ENCODE data around the gene PODXL2. TPM values are rescaled to one million over a fixed set of nuclear protein-coding genes. Genes with fewer than 3 reads are reported as not detected.

Gene PODXL2
- total and polyA plus RNA-seq, 2 experiments from 2014 or later, result 18.4 to 57.6 TPM

DNA sequence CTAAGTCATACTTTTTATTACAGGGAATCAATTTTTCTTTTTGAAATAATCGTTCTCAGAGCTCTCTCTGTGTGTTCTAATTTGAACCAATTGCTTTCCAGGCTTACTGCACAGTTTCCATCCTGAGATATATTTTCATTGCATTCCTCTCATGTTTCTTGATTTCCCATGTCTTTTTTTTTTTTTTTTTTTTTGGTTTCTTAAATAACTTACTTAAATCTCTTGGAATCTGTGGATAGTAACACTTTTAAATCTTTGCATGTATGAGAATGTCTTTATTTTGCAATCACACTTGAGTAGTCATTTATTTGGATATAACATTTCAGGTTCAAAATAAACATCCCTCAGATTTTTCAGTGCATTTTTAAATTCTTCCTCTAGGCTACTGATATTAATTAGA is 29.2 kb downstream of the PODXL2 start (continued):
- TF ChIP-seq, protein P1, sequence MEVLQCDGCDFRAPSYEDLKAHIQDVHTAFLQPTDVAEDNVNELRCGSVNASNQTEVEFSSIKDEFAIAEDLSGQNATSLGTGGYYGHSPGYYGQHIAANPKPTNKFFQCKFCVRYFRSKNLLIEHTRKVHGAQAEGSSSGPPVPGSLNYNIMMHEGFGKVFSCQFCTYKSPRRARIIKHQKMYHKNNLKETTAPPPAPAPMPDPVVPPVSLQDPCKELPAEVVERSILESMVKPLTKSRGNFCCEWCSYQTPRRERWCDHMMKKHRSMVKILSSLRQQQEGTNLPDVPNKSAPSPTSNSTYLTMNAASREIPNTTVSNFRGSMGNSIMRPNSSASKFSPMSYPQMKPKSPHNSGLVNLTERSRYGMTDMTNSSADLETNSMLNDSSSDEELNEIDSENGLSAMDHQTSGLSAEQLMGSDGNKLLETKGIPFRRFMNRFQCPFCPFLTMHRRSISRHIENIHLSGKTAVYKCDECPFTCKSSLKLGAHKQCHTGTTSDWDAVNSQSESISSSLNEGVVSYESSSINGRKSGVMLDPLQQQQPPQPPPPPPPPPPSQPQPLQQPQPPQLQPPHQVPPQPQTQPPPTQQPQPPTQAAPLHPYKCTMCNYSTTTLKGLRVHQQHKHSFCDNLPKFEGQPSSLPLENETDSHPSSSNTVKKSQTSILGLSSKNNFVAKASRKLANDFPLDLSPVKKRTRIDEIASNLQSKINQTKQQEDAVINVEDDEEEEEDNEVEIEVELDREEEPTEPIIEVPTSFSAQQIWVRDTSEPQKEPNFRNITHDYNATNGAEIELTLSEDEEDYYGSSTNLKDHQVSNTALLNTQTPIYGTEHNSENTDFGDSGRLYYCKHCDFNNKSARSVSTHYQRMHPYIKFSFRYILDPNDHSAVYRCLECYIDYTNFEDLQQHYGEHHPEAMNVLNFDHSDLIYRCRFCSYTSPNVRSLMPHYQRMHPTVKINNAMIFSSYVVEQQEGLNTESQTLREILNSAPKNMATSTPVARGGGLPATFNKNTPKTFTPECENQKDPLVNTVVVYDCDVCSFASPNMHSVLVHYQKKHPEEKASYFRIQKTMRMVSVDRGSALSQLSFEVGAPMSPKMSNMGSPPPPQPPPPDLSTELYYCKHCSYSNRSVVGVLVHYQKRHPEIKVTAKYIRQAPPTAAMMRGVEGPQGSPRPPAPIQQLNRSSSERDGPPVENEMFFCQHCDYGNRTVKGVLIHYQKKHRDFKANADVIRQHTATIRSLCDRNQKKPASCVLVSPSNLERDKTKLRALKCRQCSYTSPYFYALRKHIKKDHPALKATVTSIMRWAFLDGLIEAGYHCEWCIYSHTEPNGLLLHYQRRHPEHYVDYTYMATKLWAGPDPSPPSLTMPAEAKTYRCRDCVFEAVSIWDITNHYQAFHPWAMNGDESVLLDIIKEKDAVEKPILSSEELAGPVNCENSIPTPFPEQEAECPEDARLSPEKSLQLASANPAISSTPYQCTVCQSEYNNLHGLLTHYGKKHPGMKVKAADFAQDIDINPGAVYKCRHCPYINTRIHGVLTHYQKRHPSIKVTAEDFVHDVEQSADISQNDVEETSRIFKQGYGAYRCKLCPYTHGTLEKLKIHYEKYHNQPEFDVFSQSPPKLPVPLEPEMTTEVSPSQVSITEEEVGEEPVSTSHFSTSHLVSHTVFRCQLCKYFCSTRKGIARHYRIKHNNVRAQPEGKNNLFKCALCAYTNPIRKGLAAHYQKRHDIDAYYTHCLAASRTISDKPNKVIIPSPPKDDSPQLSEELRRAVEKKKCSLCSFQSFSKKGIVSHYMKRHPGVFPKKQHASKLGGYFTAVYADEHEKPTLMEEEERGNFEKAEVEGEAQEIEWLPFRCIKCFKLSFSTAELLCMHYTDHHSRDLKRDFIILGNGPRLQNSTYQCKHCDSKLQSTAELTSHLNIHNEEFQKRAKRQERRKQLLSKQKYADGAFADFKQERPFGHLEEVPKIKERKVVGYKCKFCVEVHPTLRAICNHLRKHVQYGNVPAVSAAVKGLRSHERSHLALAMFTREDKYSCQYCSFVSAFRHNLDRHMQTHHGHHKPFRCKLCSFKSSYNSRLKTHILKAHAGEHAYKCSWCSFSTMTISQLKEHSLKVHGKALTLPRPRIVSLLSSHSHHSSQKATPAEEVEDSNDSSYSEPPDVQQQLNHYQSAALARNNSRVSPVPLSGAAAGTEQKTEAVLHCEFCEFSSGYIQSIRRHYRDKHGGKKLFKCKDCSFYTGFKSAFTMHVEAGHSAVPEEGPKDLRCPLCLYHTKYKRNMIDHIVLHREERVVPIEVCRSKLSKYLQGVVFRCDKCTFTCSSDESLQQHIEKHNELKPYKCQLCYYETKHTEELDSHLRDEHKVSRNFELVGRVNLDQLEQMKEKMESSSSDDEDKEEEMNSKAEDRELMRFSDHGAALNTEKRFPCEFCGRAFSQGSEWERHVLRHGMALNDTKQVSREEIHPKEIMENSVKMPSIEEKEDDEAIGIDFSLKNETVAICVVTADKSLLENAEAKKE (CRISPR knock-in tag; IDR thresholded peaks at IDR 0.05), result no peak
- TF ChIP-seq POLR2AphosphoS5 (IDR thresholded peaks at IDR 0.05; ENCODE audit: low read depth) (no peak), EZH2 (IDR thresholded peaks at IDR 0.05; ENCODE audit: low read depth, unreplicated experiment) (no peak), ZNF331 (CRISPR knock-in tag; IDR thresholded peaks at IDR 0.05; ENCODE audit: low read depth) (no peak)
- TF ChIP-seq, protein P2, sequence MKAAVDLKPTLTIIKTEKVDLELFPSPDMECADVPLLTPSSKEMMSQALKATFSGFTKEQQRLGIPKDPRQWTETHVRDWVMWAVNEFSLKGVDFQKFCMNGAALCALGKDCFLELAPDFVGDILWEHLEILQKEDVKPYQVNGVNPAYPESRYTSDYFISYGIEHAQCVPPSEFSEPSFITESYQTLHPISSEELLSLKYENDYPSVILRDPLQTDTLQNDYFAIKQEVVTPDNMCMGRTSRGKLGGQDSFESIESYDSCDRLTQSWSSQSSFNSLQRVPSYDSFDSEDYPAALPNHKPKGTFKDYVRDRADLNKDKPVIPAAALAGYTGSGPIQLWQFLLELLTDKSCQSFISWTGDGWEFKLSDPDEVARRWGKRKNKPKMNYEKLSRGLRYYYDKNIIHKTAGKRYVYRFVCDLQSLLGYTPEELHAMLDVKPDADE (IDR thresholded peaks at IDR 0.05), result no peak
- TF ChIP-seq, protein P3, sequence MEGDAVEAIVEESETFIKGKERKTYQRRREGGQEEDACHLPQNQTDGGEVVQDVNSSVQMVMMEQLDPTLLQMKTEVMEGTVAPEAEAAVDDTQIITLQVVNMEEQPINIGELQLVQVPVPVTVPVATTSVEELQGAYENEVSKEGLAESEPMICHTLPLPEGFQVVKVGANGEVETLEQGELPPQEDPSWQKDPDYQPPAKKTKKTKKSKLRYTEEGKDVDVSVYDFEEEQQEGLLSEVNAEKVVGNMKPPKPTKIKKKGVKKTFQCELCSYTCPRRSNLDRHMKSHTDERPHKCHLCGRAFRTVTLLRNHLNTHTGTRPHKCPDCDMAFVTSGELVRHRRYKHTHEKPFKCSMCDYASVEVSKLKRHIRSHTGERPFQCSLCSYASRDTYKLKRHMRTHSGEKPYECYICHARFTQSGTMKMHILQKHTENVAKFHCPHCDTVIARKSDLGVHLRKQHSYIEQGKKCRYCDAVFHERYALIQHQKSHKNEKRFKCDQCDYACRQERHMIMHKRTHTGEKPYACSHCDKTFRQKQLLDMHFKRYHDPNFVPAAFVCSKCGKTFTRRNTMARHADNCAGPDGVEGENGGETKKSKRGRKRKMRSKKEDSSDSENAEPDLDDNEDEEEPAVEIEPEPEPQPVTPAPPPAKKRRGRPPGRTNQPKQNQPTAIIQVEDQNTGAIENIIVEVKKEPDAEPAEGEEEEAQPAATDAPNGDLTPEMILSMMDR (conservative IDR thresholded peaks at IDR 0.05; ENCODE audit: low read depth in 2 of 2), result no peak
